Peyer's patch (tissue), 4 donors: Measurements from ENCODE around the gene TDRD7.

Experiments used
- CTCF ChIP-seq, 6 experiments: fragments of 450-650 bp in 4 of 6; fragments of 200-600 bp in 2 of 6; sonication (generic) in 1 of 6; IDR thresholded peaks; one replicate each; pipeline ENCODE4 v1.5.1; 2017 to 2019; ENCODE audit warnings: antibody characterized with exemption in 6 of 6, mild to moderate bottlenecking in 3 of 6, moderate library complexity in 1 of 6
- POLR2A ChIP-seq, 2 donors: fragments of 450-650 bp; IDR thresholded peaks; one replicate each; pipeline ENCODE4 v1.5.1; 2017; ENCODE audit warnings: antibody characterized with exemption in 2 of 2, mild to moderate bottlenecking in 2 of 2, moderate library complexity in 2 of 2

- TF ChIP-seq CTCF (IDR thresholded peaks at IDR 0.05): no peak
- no peak for TF ChIP-seq POLR2A (IDR thresholded peaks at IDR 0.05)
These were observed 48.9 kb upstream of the TDRD7 start for GRCh38 chr9:97362777-97363545.
